Measurements from ENCODE around the gene TSPAN3.

The TSPAN3 gene

GRCh38 chr15:77059786-77060361, 11.0 kb downstream of the TSPAN3 start:
- H3K4me3 ChIP-seq (ENCODE audit: low read depth, low read length): peak overlapping the region; percentile 21
- DNase-seq (ENCODE audit: low read depth): peak; percentile 77
- no peak for TF ChIP-seq CTCF (IDR thresholded peaks at IDR 0.05; ENCODE audit: insufficient read depth, low read depth, low read length, missing control alignments)

GRCh38 chr15:77058468-77058867, 12.4 kb downstream of the TSPAN3 start:
- no peak for DNase-seq (ENCODE audit: low read depth)
- H3K4me3 ChIP-seq (ENCODE audit: low read depth, low read length): no peak overlapping the region
- no peak for TF ChIP-seq CTCF (IDR thresholded peaks at IDR 0.05; ENCODE audit: insufficient read depth, low read depth, low read length, missing control alignments)

GRCh38 chr15:77057685-77058084, 13.2 kb downstream of the TSPAN3 start:
- no peak overlapping the region for H3K4me3 ChIP-seq (ENCODE audit: low read depth, low read length)
- TF ChIP-seq CTCF (IDR thresholded peaks at IDR 0.05; ENCODE audit: insufficient read depth, low read depth, low read length, missing control alignments): no peak
- DNase-seq (ENCODE audit: low read depth): no peak

- DNase-seq (ENCODE audit: low read depth): no peak
- TF ChIP-seq CTCF (IDR thresholded peaks at IDR 0.05; ENCODE audit: insufficient read depth, low read depth, low read length, missing control alignments): no peak
Observed at GRCh38 chr15:77057072-77057471, 13.8 kb downstream of the TSPAN3 start.

GRCh38 chr15:77053709-77054108, 17.2 kb downstream of the TSPAN3 start:
- H3K4me3 ChIP-seq (ENCODE audit: low read depth, low read length): no peak overlapping the region
- TF ChIP-seq CTCF (IDR thresholded peaks at IDR 0.05; ENCODE audit: insufficient read depth, low read depth, low read length, missing control alignments): no peak
- DNase-seq (ENCODE audit: low read depth): no peak

More at GRCh38 chr15:77057072-77057471, 13.8 kb downstream of the TSPAN3 start:
- no peak overlapping the region for H3K4me3 ChIP-seq (ENCODE audit: low read depth, low read length)

GRCh38 chr15:77052556-77052955, 18.4 kb downstream of the TSPAN3 start:
- no peak for DNase-seq (ENCODE audit: low read depth)
- no peak for TF ChIP-seq CTCF (IDR thresholded peaks at IDR 0.05; ENCODE audit: insufficient read depth, low read depth, low read length, missing control alignments)
- no peak overlapping the region for H3K4me3 ChIP-seq (ENCODE audit: low read depth, low read length)
